OCI-LY7 (cell line): ENCODE measurements around the gene FAM72A. TPM values are rescaled to one million over a fixed set of nuclear protein-coding genes. Genes with fewer than 3 reads are reported as not detected.
"Not testable (repeated sequence)": the region's sequence is repeated elsewhere in the genome, so short reads cannot be mapped to it uniquely, and the experiment has no call there.

Experiments
- BruUV-seq: library from RNA; stranded (reverse); fragments of 400-500 nt; replicated peaks from 2 replicates; lab custom pipeline; 2021; lab: Mats Ljungman, UMichigan
- CTCF ChIA-PET: fragments of 300-600 bp; sonication (Branson Sonifier 250); formaldehyde crosslinking; loops from one replicate; lab custom pipeline; 2022; ENCODE audit warnings: antibody characterized with exemption; ENCODE audit not compliant: unreplicated experiment; lab: Charles Lee
- POLR2A ChIA-PET: fragments of 300-600 bp; sonication (Branson Sonifier 250); formaldehyde crosslinking; loops from one replicate; lab custom pipeline; 2022; ENCODE audit warnings: antibody characterized with exemption; lab: Charles Lee
- DNase-seq: peaks from one replicate; pipeline ENCODE4 v3.0.0-alpha.2; 2015; ENCODE audit warnings: low spot score
- H2AFZ ChIP-seq: fragments of 200-600 bp; sonication (generic), shearing (Covaris generic); 2 replicates; pipeline ENCODE4 v1.6.1; 2014; ENCODE audit warnings: mild to moderate bottlenecking, antibody characterized with exemption, low read length, moderate library complexity
- H3K27ac ChIP-seq: fragments of 200-600 bp; sonication (generic); 2 replicates; pipeline ENCODE4 v1.5.1; 2014; ENCODE audit warnings: mixed run types, low read depth, mild to moderate bottlenecking, moderate library complexity, low read length, inconsistent platforms; ENCODE audit not compliant: poor library complexity, severe bottlenecking
- H3K36me3 ChIP-seq: fragments of 200-600 bp; sonication (generic); 2 replicates; pipeline ENCODE4 v1.6.1; 2014; ENCODE audit warnings: mild to moderate bottlenecking, antibody characterized with exemption, low read length, moderate library complexity, mixed read lengths; ENCODE audit not compliant: insufficient read depth
- H3K4me1 ChIP-seq: fragments of 200-600 bp; sonication (generic); 2 replicates; pipeline ENCODE4 v1.5.1; 2014; ENCODE audit warnings: mild to moderate bottlenecking, low read length; ENCODE audit not compliant: insufficient read depth, poor library complexity, severe bottlenecking
- H3K4me2 ChIP-seq: fragments of 200-600 bp; sonication (generic); 2 replicates; pipeline ENCODE4 v1.6.1; 2014; ENCODE audit warnings: mild to moderate bottlenecking, low read length
- H3K4me3 ChIP-seq: fragments of 200-600 bp; sonication (generic); 2 replicates; pipeline ENCODE4 v1.5.1; 2014; ENCODE audit warnings: mild to moderate bottlenecking, low read depth, low read length; ENCODE audit not compliant: poor library complexity, severe bottlenecking
- H3K79me2 ChIP-seq: fragments of 200-600 bp; sonication (generic); 2 replicates; pipeline ENCODE4 v1.6.1; 2016; ENCODE audit warnings: low read depth, mild to moderate bottlenecking, low read length, moderate library complexity, mixed read lengths; ENCODE audit not compliant: insufficient read depth
- H3K9me2 ChIP-seq: fragments of 200-600 bp; sonication (generic); 2 replicates; pipeline ENCODE4 v1.6.1; 2016; ENCODE audit warnings: mild to moderate bottlenecking, low read length, mixed read lengths; ENCODE audit not compliant: insufficient read depth
- H3K9me3 ChIP-seq: fragments of 200-600 bp; sonication (generic); 2 replicates; pipeline ENCODE4 v1.6.1; 2014; ENCODE audit warnings: mild to moderate bottlenecking, mixed run types, low read length, mixed read lengths
- H4K20me1 ChIP-seq: fragments of 200-600 bp; sonication (generic); 2 replicates; pipeline ENCODE4 v1.6.1; 2014; ENCODE audit warnings: mild to moderate bottlenecking, antibody characterized with exemption, low read length, moderate library complexity, mixed read lengths; ENCODE audit not compliant: insufficient read depth
- CTCF ChIP-seq: fragments of 200-600 bp; sonication (generic); conservative IDR thresholded peaks from 2 replicates; pipeline ENCODE4 v1.5.1; 2014; ENCODE audit warnings: mild to moderate bottlenecking, antibody characterized with exemption, low read length, moderate library complexity, mixed read lengths
- intact Hi-C: fragments of 100-400 bp; cut with micrococcal nuclease; formaldehyde crosslinking; loops from one replicate; pipeline ENCODE4 v1.10.0; 2022; ENCODE audit not compliant: unreplicated experiment
- total RNA-seq, 2 experiments: library from RNA; depleted of rRNA in 1 of 2; stranded (reverse); fragments of >200 nt in 1 of 2; shearing (Covaris generic) in 1 of 2; gene quantifications; 2 replicates each; pipeline ENCODE4 v1.2.3, GENCODE V29; 2014 to 2022

FAM72A gene
- total RNA-seq, 2 experiments from 2014 or later = 35.0 to 60.1 TPM

DNA sequence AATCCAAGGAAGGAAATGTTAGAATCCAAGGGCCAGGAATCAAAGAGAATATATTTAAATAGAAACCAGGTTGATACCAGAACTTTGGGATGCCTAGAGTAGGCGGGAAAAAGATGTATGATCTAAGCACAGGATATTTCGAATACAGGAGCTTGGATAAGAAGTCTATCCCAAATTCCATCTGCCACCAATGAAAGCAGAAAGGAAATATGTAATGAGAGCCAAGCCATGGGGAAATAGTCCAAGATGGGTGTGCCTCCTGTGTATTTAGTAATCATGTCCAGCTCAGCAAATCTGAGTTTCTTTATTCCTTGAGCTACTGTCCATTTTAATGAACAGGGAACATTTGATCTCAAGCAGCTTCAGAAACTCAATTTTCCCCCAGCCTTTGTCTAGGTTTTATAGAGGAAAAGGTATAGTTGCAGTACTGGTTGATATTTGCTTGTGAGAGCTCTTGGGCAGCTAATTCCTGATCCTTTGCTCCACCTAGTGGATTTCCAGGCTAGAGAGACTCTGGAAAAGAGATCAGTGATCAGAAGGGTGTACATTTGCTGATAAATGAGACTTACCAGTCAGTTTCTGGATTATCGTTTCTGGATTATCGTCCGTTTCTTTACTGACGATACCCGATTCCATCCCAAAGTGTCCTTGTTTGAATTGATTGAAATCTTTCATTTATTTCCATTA is 28.3 kb downstream of the FAM72A start:
- H3K79me2 ChIP-seq, H3K27ac ChIP-seq, CTCF ChIA-PET, H3K4me3 ChIP-seq, H3K36me3 ChIP-seq, DNase-seq, H3K4me2 ChIP-seq, H3K9me2 ChIP-seq, H4K20me1 ChIP-seq, BruUV-seq, POLR2A ChIA-PET, H2AFZ ChIP-seq, H3K4me1 ChIP-seq, H3K9me3 ChIP-seq, intact Hi-C loops: not testable (repeated sequence)

- CTCF ChIA-PET, H3K9me3 ChIP-seq, POLR2A ChIA-PET, H3K4me1 ChIP-seq, H2AFZ ChIP-seq, intact Hi-C loops, H3K27ac ChIP-seq, H3K36me3 ChIP-seq, BruUV-seq, H3K79me2 ChIP-seq, DNase-seq, H3K4me2 ChIP-seq, H4K20me1 ChIP-seq, H3K4me3 ChIP-seq, H3K9me2 ChIP-seq: not testable (repeated sequence)
These were observed 29.4 kb downstream of the FAM72A start for GRCh38 chr1:206173110-206173719.

- H3K27ac ChIP-seq, H4K20me1 ChIP-seq, H3K9me3 ChIP-seq, H3K9me2 ChIP-seq, H2AFZ ChIP-seq, H3K79me2 ChIP-seq, BruUV-seq, H3K4me3 ChIP-seq, H3K4me1 ChIP-seq, POLR2A ChIA-PET, H3K4me2 ChIP-seq, H3K36me3 ChIP-seq, DNase-seq, CTCF ChIA-PET, intact Hi-C loops: not testable (repeated sequence)
These were observed 32.8 kb downstream of the FAM72A start for GRCh38 chr1:206169794-206170193.

DNA sequence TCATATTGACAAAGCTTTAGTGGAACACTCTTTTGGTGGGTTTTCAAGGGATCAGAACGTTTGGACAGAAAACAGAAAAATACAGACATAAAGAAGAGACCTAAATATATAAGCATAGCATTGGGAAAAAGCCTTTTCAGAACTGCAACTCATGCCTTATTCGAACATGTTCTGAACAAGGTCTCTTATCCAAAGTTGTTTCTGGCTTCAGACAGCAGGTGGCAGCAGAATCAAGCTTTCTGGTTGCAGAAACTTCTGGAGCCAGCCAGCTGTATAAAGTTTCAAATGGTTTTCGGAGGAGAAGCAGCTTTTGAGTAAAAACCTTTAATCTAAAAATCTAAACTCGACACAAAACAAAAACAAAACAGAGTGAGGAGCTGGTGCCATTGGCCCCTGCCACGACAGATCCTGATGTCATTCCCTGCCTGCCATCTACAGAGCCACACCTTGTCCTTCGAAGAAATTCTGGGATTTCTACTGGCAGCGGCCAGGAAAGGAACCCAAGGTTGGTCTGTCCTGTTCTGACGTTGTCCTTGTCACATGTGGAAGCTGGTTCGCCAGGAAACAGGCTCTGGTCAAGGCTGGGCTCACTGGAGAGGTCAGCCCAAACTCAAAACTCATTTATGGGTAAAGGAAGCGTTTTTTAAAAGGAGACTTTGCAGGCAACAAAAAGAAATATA is 35.1 kb downstream of the FAM72A start:
- intact Hi-C loops, POLR2A ChIA-PET, H3K79me2 ChIP-seq, H2AFZ ChIP-seq, H4K20me1 ChIP-seq, CTCF ChIA-PET, H3K4me2 ChIP-seq, H3K36me3 ChIP-seq, H3K4me3 ChIP-seq, H3K9me3 ChIP-seq, DNase-seq, H3K4me1 ChIP-seq, H3K9me2 ChIP-seq, H3K27ac ChIP-seq, BruUV-seq: not testable (repeated sequence)
- 0 out of 2 replicates have a peak, but pooled peaks have one; percentile 19 for TF ChIP-seq CTCF
